Measurements from ENCODE around the gene STK4. TPM values are rescaled to one million over a fixed set of nuclear protein-coding genes. Genes with fewer than 3 reads are reported as not detected.

STK4 gene
- total RNA-seq, 1 experiment from 2014 or later = 41.2 TPM

DNA sequence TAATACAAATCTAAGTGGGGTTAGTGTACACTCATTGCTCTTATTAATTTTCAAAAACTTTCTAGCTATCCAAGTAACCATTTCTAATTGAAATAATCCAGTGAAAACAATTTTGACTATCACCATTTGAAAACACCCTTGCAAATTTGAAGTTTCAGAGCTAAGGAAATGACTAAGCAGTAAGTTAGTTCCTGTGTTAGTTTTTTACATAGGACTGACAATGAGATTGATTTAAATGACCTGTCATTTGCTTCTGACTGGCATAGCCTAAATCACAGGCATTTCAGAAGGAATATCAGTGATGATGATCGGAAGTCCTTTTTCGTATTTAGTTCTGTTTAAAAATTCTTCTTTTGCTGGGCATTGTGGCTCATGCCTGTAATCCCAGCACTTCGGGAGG is 27.0 kb downstream of the STK4 start:
- TF ChIP-seq ZSCAN18 (CRISPR knock-in tag; IDR thresholded peaks at IDR 0.05) (no peak), MYBL2 (CRISPR knock-in tag; IDR thresholded peaks at IDR 0.05) (no peak), RELA (CRISPR knock-in tag; IDR thresholded peaks at IDR 0.05; ENCODE audit: borderline replicate concordance) (no peak), ZNF317 (CRISPR knock-in tag; IDR thresholded peaks at IDR 0.05; ENCODE audit: borderline replicate concordance, low read depth) (no peak), NR1H2 (CRISPR knock-in tag; IDR thresholded peaks at IDR 0.05) (no peak), SMAD4 (CRISPR knock-in tag; IDR thresholded peaks at IDR 0.05) (no peak), HMGA2 (CRISPR knock-in tag; IDR thresholded peaks at IDR 0.05) (no peak), ZNF423 (CRISPR knock-in tag; IDR thresholded peaks at IDR 0.05) (no peak), RORB (CRISPR knock-in tag; IDR thresholded peaks at IDR 0.05) (no peak), MXD4 (CRISPR knock-in tag; IDR thresholded peaks at IDR 0.05; ENCODE audit: borderline replicate concordance) (no peak), NR2C2 (CRISPR knock-in tag; IDR thresholded peaks at IDR 0.05) (no peak), ZNF396 (CRISPR knock-in tag; IDR thresholded peaks at IDR 0.05; ENCODE audit: borderline replicate concordance) (no peak), ZNF138 (CRISPR knock-in tag; conservative IDR thresholded peaks at IDR 0.05) (no peak), CBFB (CRISPR knock-in tag; IDR thresholded peaks at IDR 0.05; ENCODE audit: low read depth) (no peak), PREB (CRISPR knock-in tag; IDR thresholded peaks at IDR 0.05; ENCODE audit: borderline replicate concordance) (no peak), USF2 (CRISPR knock-in tag; IDR thresholded peaks at IDR 0.05) (no peak), EMX1 (CRISPR knock-in tag; IDR thresholded peaks at IDR 0.05) (no peak)
- TF ChIP-seq, protein P1, sequence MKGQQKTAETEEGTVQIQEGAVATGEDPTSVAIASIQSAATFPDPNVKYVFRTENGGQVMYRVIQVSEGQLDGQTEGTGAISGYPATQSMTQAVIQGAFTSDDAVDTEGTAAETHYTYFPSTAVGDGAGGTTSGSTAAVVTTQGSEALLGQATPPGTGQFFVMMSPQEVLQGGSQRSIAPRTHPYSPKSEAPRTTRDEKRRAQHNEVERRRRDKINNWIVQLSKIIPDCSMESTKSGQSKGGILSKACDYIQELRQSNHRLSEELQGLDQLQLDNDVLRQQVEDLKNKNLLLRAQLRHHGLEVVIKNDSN (CRISPR knock-in tag; IDR thresholded peaks at IDR 0.05) = no peak
- TF ChIP-seq, protein P2, sequence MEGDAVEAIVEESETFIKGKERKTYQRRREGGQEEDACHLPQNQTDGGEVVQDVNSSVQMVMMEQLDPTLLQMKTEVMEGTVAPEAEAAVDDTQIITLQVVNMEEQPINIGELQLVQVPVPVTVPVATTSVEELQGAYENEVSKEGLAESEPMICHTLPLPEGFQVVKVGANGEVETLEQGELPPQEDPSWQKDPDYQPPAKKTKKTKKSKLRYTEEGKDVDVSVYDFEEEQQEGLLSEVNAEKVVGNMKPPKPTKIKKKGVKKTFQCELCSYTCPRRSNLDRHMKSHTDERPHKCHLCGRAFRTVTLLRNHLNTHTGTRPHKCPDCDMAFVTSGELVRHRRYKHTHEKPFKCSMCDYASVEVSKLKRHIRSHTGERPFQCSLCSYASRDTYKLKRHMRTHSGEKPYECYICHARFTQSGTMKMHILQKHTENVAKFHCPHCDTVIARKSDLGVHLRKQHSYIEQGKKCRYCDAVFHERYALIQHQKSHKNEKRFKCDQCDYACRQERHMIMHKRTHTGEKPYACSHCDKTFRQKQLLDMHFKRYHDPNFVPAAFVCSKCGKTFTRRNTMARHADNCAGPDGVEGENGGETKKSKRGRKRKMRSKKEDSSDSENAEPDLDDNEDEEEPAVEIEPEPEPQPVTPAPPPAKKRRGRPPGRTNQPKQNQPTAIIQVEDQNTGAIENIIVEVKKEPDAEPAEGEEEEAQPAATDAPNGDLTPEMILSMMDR (IDR thresholded peaks at IDR 0.05) = no peak
- Mint-ChIP-seq H3K27me3 (ENCODE audit: low read depth) (no peaks in the 10 kb centered on the region), H3K9me3 (no peaks in the 10 kb centered on the region), H3K27ac (peak overlapping the region; percentile 79), H3K36me3 (peaks cover 38% of the 10 kb centered on the region), H3K4me1 (peaks cover 17% of the 10 kb centered on the region), H3K4me3 (no peak overlapping the region)
- no peak for DNase-seq (ENCODE audit: low spot score)
- CTCF ChIA-PET = interaction anchor here (3.0 kb wide), 1 partner anchor 18 kb away, joined by 11 read pairs; no protein-coding TSS in a partner anchor
- ATAC-seq = no peak
- POLR2A ChIA-PET = interaction anchor here (0.7 kb wide), 1 partner anchor 465 kb away, joined by 3 read pairs; no protein-coding TSS in a partner anchor

- no peaks in the 10 kb centered on the region for H3K9me3 Mint-ChIP-seq
- CTCF ChIA-PET = no interaction called here
Measured at GRCh38 chr20:44997171-44997570, 30.9 kb downstream of the STK4 start.

More at GRCh38 chr20:44997171-44997570, 30.9 kb downstream of the STK4 start:
- Mint-ChIP-seq H3K27me3 (ENCODE audit: low read depth) (no peaks in the 10 kb centered on the region), H3K4me3 (no peak overlapping the region), H3K27ac (peak overlapping the region; percentile 52; the same call in 1 of the 2 replicates), H3K36me3 (peaks cover 58% of the 10 kb centered on the region), H3K4me1 (peaks cover 5% of the 10 kb centered on the region)
- no peak for DNase-seq (ENCODE audit: low spot score)
- ATAC-seq = no peak
- POLR2A ChIA-PET = no interaction called here
- TF ChIP-seq FOXP1 (CRISPR knock-in tag; IDR thresholded peaks at IDR 0.05; ENCODE audit: borderline replicate concordance) = no peak
- no peak for TF ChIP-seq STAT6 (CRISPR knock-in tag; conservative IDR thresholded peaks at IDR 0.05; ENCODE audit: low read depth)
- no peak for TF ChIP-seq ERG (CRISPR knock-in tag; IDR thresholded peaks at IDR 0.05)
- no peak for TF ChIP-seq JAZF1 (CRISPR knock-in tag; IDR thresholded peaks at IDR 0.05)
- no peak for TF ChIP-seq ZNF219 (CRISPR knock-in tag; IDR thresholded peaks at IDR 0.05; ENCODE audit: borderline replicate concordance)
- no peak for TF ChIP-seq JUN (CRISPR knock-in tag; IDR thresholded peaks at IDR 0.05)
